Endothelial cell of umbilical vein (primary cell): Measurements from ENCODE around the gene TACR1. TPM values are rescaled to one million over a fixed set of nuclear protein-coding genes. Genes with fewer than 3 reads are reported as not detected.

Experiments used
- BruUV-seq: library from RNA; stranded (reverse); fragments of 400-500 nt; replicated peaks from 2 replicates; lab custom pipeline; 2021; lab: Mats Ljungman, UMichigan
- CTCF ChIA-PET: fragments of 300-600, 350-600 bp; sonication (Branson Sonifier 250); formaldehyde crosslinking; loops from one replicate; lab custom pipeline; 2021; ENCODE audit warnings: antibody characterized with exemption, inconsistent platforms; lab: Charles Lee
- POLR2A ChIA-PET: fragments of 300-600, 350-600 bp; sonication (Branson Sonifier 250); formaldehyde crosslinking; loops from one replicate; lab custom pipeline; 2021; ENCODE audit warnings: antibody characterized with exemption, inconsistent platforms; lab: Charles Lee
- DNase-seq: peaks from one replicate; pipeline ENCODE4 v3.0.0-alpha.2; 2011; ENCODE audit warnings: low read depth, low spot score
- FAIRE-seq: peaks from 2 replicates; lab custom pipeline; 2011; peaks lifted over from hg19 to GRCh38; lab: Jason Lieb, UNC
- H2AFZ ChIP-seq: 2 replicates; pipeline ENCODE4 v1.6.0; 2012; ENCODE audit warnings: low read depth, low read length, control low read depth, inconsistent platforms
- H3K27ac ChIP-seq: 2 replicates; pipeline ENCODE4 v1.5.1; 2011; ENCODE audit warnings: low read depth, mild to moderate bottlenecking, control low read depth, low read length, moderate library complexity; ENCODE audit not compliant: insufficient read depth
- H3K27me3 ChIP-seq, 2 experiments: 2 replicates each; pipeline versions ENCODE4 v1.6.0 to v1.6.1; 2011; ENCODE audit warnings: low read length in 2 of 2, mixed read lengths in 1 of 2; ENCODE audit not compliant: control insufficient read depth in 2 of 2, insufficient read depth in 2 of 2
- H3K36me3 ChIP-seq, 2 experiments: 2 replicates in 1 of 2; 3 replicates in 1 of 2; pipeline ENCODE4 v1.5.1; 2011; ENCODE audit warnings: low read length in 2 of 2, mild to moderate bottlenecking in 1 of 2, moderate library complexity in 1 of 2; ENCODE audit not compliant: control insufficient read depth in 2 of 2, insufficient read depth in 2 of 2; ENCODE audit errors: extremely low read depth in 1 of 2
- H3K4me1 ChIP-seq: 3 replicates; pipeline ENCODE4 v1.5.1; 2011; ENCODE audit warnings: mild to moderate bottlenecking, low read length; ENCODE audit not compliant: control insufficient read depth, insufficient read depth; ENCODE audit errors: extremely low read depth
- H3K4me2 ChIP-seq: 2 replicates; pipeline ENCODE4 v1.6.1; 2011; ENCODE audit warnings: low read length, control low read depth, mixed read lengths; ENCODE audit not compliant: insufficient read depth
- H3K4me3 ChIP-seq, 3 experiments: fragments of 200-600 bp in 1 of 3; sonication (generic), shearing (Covaris generic) in 1 of 3; replicated peaks in 1 of 3; 2 replicates each; pipeline ENCODE4 v1.5.1; 2011 to 2016; ENCODE audit warnings: control low read depth in 3 of 3, low read length in 3 of 3, mild to moderate bottlenecking in 2 of 3, inconsistent platforms in 1 of 3, low read depth in 1 of 3, moderate library complexity in 1 of 3; ENCODE audit not compliant: insufficient read depth in 1 of 3
- H3K79me2 ChIP-seq: 2 replicates; pipeline ENCODE4 v1.6.0; 2012; ENCODE audit warnings: low read length, inconsistent platforms; ENCODE audit not compliant: control insufficient read depth, insufficient read depth
- H3K9ac ChIP-seq: replicated peaks from 2 replicates; pipeline ENCODE3; 2011; ENCODE audit warnings: low read length, control low read depth; ENCODE audit not compliant: insufficient read depth; ENCODE audit errors: extremely low read depth
- H3K9me1 ChIP-seq: replicated peaks from 3 replicates; pipeline ENCODE4 v1.6.0; 2011; ENCODE audit warnings: mild to moderate bottlenecking, low read length; ENCODE audit not compliant: control insufficient read depth, insufficient read depth; ENCODE audit errors: extremely low read depth
- H3K9me3 ChIP-seq: replicated peaks from 2 replicates; pipeline ENCODE4 v1.5.1; 2012; ENCODE audit warnings: low read length, inconsistent platforms; ENCODE audit not compliant: control insufficient read depth, insufficient read depth
- H4K20me1 ChIP-seq: replicated peaks from 2 replicates; pipeline ENCODE3; 2011; ENCODE audit warnings: mild to moderate bottlenecking, low read length; ENCODE audit not compliant: control insufficient read depth, insufficient read depth; ENCODE audit errors: extremely low read depth
- CTCF ChIP-seq, 2 donors: IDR thresholded peaks; 1 replicate in 1 of 2; 2 replicates in 1 of 2; pipeline ENCODE4 v1.5.1; 2011; ENCODE audit warnings: low read length in 2 of 2, mild to moderate bottlenecking in 2 of 2, moderate library complexity in 2 of 2, control low read depth in 1 of 2, inconsistent platforms in 1 of 2, low read depth in 1 of 2; ENCODE audit not compliant: insufficient read depth in 1 of 2; ENCODE audit errors: extremely low read depth in 1 of 2
- EZH2 ChIP-seq: IDR thresholded peaks from 2 replicates; pipeline ENCODE4 v1.6.1; 2012; ENCODE audit warnings: borderline replicate concordance, low read depth, mild to moderate bottlenecking, moderate library complexity, low read length, inconsistent platforms; ENCODE audit not compliant: severe bottlenecking
- FOS ChIP-seq: IDR thresholded peaks from 2 replicates; pipeline ENCODE4 v1.6.1; 2011; ENCODE audit warnings: mild to moderate bottlenecking, low read length, moderate library complexity, borderline replicate concordance; ENCODE audit not compliant: insufficient read depth
- GATA2 ChIP-seq: IDR thresholded peaks from 2 replicates; pipeline ENCODE4 v1.7.0; 2011; ENCODE audit warnings: low read depth, mild to moderate bottlenecking, moderate library complexity, mixed read lengths, low read length; ENCODE audit not compliant: insufficient read length, insufficient read depth
- JUN ChIP-seq: IDR thresholded peaks from 2 replicates; pipeline ENCODE4 v1.6.1; 2011; ENCODE audit warnings: borderline replicate concordance, low read depth; ENCODE audit not compliant: insufficient read length, insufficient read depth
- MAX ChIP-seq: IDR thresholded peaks from 2 replicates; pipeline ENCODE4 v1.6.1; 2011; ENCODE audit not compliant: insufficient read depth, insufficient read length
- MYC ChIP-seq: IDR thresholded peaks from one replicate; pipeline ENCODE4 v1.6.1; 2011; ENCODE audit warnings: mild to moderate bottlenecking, low read depth, low read length
- POLR2A ChIP-seq: IDR thresholded peaks from 2 replicates; pipeline ENCODE4 v1.6.1; 2012; ENCODE audit warnings: low read depth, mild to moderate bottlenecking, control low read depth, low read length
- POLR2AphosphoS5 ChIP-seq: IDR thresholded peaks from 2 replicates; pipeline ENCODE4 v1.6.1; 2012; ENCODE audit warnings: low read depth, mild to moderate bottlenecking, control low read depth, low read length, moderate library complexity; ENCODE audit not compliant: insufficient read depth
- dilution Hi-C: fragments of 300-500 bp; cut with MboI; formaldehyde crosslinking; loops from one replicate; pipeline ENCODE4 v1.15.0; 2019; ENCODE audit warnings: low sequenced_read_pairs; ENCODE audit not compliant: extremely low pct_ligation_motif_present
- intact Hi-C: fragments of 100-400 bp; cut with micrococcal nuclease; formaldehyde crosslinking; loops from one replicate; pipeline ENCODE4 v1.10.0; 2022
- polyA plus RNA-seq, 4 experiments: library from polyadenylated mRNA; depleted of rRNA in 3 of 4; stranded (reverse) in 3 of 4; unstranded in 1 of 4; fragments of >200 nt; gene quantifications; 2 replicates each; pipeline versions ENCODE4 v1.2.1 to v1.2.3, GENCODE V29; 2011 to 2012; ENCODE audit warnings: missing spikeins in 1 of 4
- total RNA-seq: library from RNA; stranded (reverse); gene quantifications from 2 replicates; pipeline ENCODE4 v1.2.3, GENCODE V29; 2021

The TACR1 gene
- total and polyA plus RNA-seq, 2 donors (not counting 3 experiments of a cell fraction or from before 2014, with no cell fraction given): not detected

GRCh38 chr2:75054296-75054695 lies 145.0 kb downstream of the TACR1 start:
- no peak for DNase-seq
- no peak for FAIRE-seq
- ChIA-PET CTCF (interaction anchor here (1.3 to 2.1 kb wide), 2 partner anchors 11 to 19 kb away, joined by 4 to 6 read pairs; no protein-coding TSS in a partner anchor), POLR2A (no interaction called here)
- H3K9me1 ChIP-seq: no peaks in the 10 kb centered on the region
- intact Hi-C loops (no loop called here), dilution Hi-C loops (no loop called here)
- H3K79me2 ChIP-seq: no peaks in the 10 kb centered on the region
- no peaks in the 10 kb centered on the region for H3K9me3 ChIP-seq
- H4K20me1 ChIP-seq: no peaks in the 10 kb centered on the region
- no peaks in the 10 kb centered on the region for H3K27me3 ChIP-seq
- H3K27ac ChIP-seq: no peak overlapping the region
- no peaks in the 10 kb centered on the region for H3K36me3 ChIP-seq
- no peak overlapping the region for H3K4me3 ChIP-seq
- TF ChIP-seq POLR2AphosphoS5 (no peak), MAX (no peak), CTCF (IDR thresholded peaks at IDR 0.05; ENCODE audit: extremely low read depth in 1 of 2, insufficient read depth in 1 of 2, low read depth in 1 of 2, low read length in 2 of 2) (no peak), EZH2 (no peak), JUN (no peak), MYC (no peak), FOS (no peak), GATA2 (no peak), POLR2A (no peak)
- H3K4me2 ChIP-seq: no peak overlapping the region
- no TSS peak for BruUV-seq
- H3K4me1 ChIP-seq: no peaks in the 10 kb centered on the region
- no peak overlapping the region for H2AFZ ChIP-seq
- no peak overlapping the region for H3K9ac ChIP-seq
